GM12891 (cell line): ENCODE results near the gene TMEM255A.

Source experiments
- PAX5 ChIP-seq: IDR thresholded peaks from 2 replicates; pipeline ENCODE4 v1.6.1; 2011; ENCODE audit warnings: low read length, moderate library complexity, mild to moderate bottlenecking; ENCODE audit not compliant: insufficient read depth, severe bottlenecking
- POLR2A ChIP-seq: IDR thresholded peaks from 2 replicates; pipeline ENCODE4 v1.6.1; 2011; ENCODE audit warnings: low read depth, low read length, control low read depth
- POLR2AphosphoS5 ChIP-seq: IDR thresholded peaks from 2 replicates; pipeline ENCODE4 v1.6.1; 2011; ENCODE audit warnings: low read depth, low read length, control low read depth
- SPI1 ChIP-seq: IDR thresholded peaks from 2 replicates; pipeline ENCODE4 v1.6.1; 2011; ENCODE audit warnings: low read depth, low read length, control low read depth

GRCh38 chrX:120336899-120337298 is 25.6 kb upstream of the TMEM255A start:
- TF ChIP-seq POLR2A (no peak), POLR2AphosphoS5 (no peak), SPI1 (no peak), PAX5 (no peak)
